Astrocyte (in vitro differentiated cells and primary cell): ENCODE results near the gene SNX27. TPM values are rescaled to one million over a fixed set of nuclear protein-coding genes. Genes with fewer than 3 reads are reported as not detected.

ENCODE experiments used
- DNase-seq: peaks from one replicate; pipeline ENCODE4 v3.0.0-alpha.2; 2010; ENCODE audit warnings: low read depth
- FAIRE-seq: peaks from 2 replicates; lab custom pipeline; 2011; peaks lifted over from hg19 to GRCh38; lab: Jason Lieb, UNC
- H2AFZ ChIP-seq: 2 replicates; pipeline ENCODE4 v1.6.0; 2012; ENCODE audit warnings: low read depth, low read length, inconsistent platforms
- H3K27ac ChIP-seq: 2 replicates; pipeline ENCODE4 v1.5.1; 2011; ENCODE audit warnings: low read depth, low read length, inconsistent platforms
- H3K27me3 ChIP-seq: 2 replicates; pipeline ENCODE4 v1.6.0; 2011; ENCODE audit warnings: low read length, inconsistent platforms; ENCODE audit not compliant: insufficient read depth
- H3K36me3 ChIP-seq: 2 replicates; pipeline ENCODE4 v1.5.1; 2011; ENCODE audit warnings: low read length, inconsistent platforms; ENCODE audit not compliant: insufficient read depth
- H3K4me1 ChIP-seq: 2 replicates; pipeline ENCODE4 v1.5.1; 2011; ENCODE audit warnings: low read length, inconsistent platforms; ENCODE audit not compliant: insufficient read depth
- H3K4me2 ChIP-seq: 2 replicates; pipeline ENCODE4 v1.6.0; 2012; ENCODE audit warnings: low read length, inconsistent platforms
- H3K4me3 ChIP-seq: 2 replicates; pipeline ENCODE4 v1.5.1; 2011; ENCODE audit warnings: low read depth, mild to moderate bottlenecking, low read length, inconsistent platforms; ENCODE audit not compliant: insufficient read depth
- H3K79me2 ChIP-seq: 2 replicates; pipeline ENCODE4 v1.6.0; 2012; ENCODE audit warnings: mild to moderate bottlenecking, low read length, inconsistent platforms; ENCODE audit not compliant: insufficient read depth
- H3K9ac ChIP-seq: 2 replicates; pipeline ENCODE4 v1.6.0; 2012; ENCODE audit warnings: mild to moderate bottlenecking, low read length, inconsistent platforms
- H3K9me3 ChIP-seq: 2 replicates; pipeline ENCODE4 v1.5.1; 2012; ENCODE audit warnings: low read depth, mild to moderate bottlenecking, low read length, inconsistent platforms; ENCODE audit not compliant: insufficient read depth
- H4K20me1 ChIP-seq: 2 replicates; pipeline ENCODE4 v1.6.0; 2012; ENCODE audit warnings: low read length, inconsistent platforms; ENCODE audit not compliant: insufficient read depth
- H3K27ac Mint-ChIP-seq: one replicate; pipeline ENCODE4 v1.8.0; 2021; ENCODE audit warnings: mild to moderate bottlenecking, mixed read lengths; ENCODE audit not compliant: unreplicated experiment
- H3K27me3 Mint-ChIP-seq: one replicate; pipeline ENCODE4 v1.8.0; 2021; ENCODE audit warnings: low read depth, mixed read lengths; ENCODE audit not compliant: unreplicated experiment
- H3K36me3 Mint-ChIP-seq: one replicate; pipeline ENCODE4 v1.8.0; 2021; ENCODE audit warnings: low read depth, mixed read lengths; ENCODE audit not compliant: unreplicated experiment
- H3K4me1 Mint-ChIP-seq: one replicate; pipeline ENCODE4 v1.8.0; 2021; ENCODE audit warnings: low read depth, mixed read lengths; ENCODE audit not compliant: unreplicated experiment
- H3K4me3 Mint-ChIP-seq: one replicate; pipeline ENCODE4 v1.8.0; 2021; ENCODE audit warnings: mild to moderate bottlenecking, moderate library complexity, mixed read lengths; ENCODE audit not compliant: unreplicated experiment
- H3K9me3 Mint-ChIP-seq: one replicate; pipeline ENCODE4 v1.8.0; 2021; ENCODE audit warnings: mild to moderate bottlenecking, mixed read lengths; ENCODE audit not compliant: unreplicated experiment
- EZH2 ChIP-seq: IDR thresholded peaks from 2 replicates; pipeline ENCODE4 v1.6.1; 2012; ENCODE audit warnings: mild to moderate bottlenecking, low read length, inconsistent platforms; ENCODE audit not compliant: insufficient read depth
- total RNA-seq: library from RNA; stranded (reverse); gene quantifications from 2 replicates; pipeline ENCODE4 v1.2.1, GENCODE V29; 2021
- TF ChIP-seq, protein P1 (sequence below): IDR thresholded peaks from 2 replicates; pipeline ENCODE4 v1.5.1; 2011; ENCODE audit warnings: low read depth, mild to moderate bottlenecking, inconsistent platforms, low read length, moderate library complexity; ENCODE audit not compliant: insufficient read depth

Gene SNX27
- total RNA-seq, 1 donor from 2014 or later = 53.1 TPM

DNA sequence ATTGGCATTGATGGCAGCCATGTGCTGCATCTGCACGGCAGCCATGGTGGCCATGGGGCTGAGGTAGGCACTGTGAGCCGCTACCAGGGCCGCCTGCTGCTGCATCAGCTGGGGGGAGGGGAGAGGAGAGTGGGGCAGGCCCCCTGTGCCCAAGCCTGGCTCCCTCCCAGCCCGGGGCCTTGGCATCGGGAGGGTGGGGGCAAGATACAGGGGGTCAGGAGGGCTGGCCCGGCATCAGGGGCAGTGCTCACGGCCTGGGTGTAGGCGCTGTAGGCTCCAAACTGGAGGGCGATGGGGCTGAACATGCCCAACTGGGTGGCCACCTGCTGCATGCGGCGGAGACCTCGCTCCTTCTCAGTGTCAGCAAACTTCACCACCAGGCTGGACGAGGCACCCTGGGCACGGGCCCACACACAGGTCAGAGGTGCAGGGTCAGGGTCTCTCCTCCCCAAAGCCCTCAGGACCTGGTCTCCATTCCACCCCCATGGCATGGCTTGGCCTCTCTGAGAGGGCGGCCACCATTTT is 95.8 kb downstream of the SNX27 start:
- no peak for TF ChIP-seq EZH2
- TF ChIP-seq, protein P1, sequence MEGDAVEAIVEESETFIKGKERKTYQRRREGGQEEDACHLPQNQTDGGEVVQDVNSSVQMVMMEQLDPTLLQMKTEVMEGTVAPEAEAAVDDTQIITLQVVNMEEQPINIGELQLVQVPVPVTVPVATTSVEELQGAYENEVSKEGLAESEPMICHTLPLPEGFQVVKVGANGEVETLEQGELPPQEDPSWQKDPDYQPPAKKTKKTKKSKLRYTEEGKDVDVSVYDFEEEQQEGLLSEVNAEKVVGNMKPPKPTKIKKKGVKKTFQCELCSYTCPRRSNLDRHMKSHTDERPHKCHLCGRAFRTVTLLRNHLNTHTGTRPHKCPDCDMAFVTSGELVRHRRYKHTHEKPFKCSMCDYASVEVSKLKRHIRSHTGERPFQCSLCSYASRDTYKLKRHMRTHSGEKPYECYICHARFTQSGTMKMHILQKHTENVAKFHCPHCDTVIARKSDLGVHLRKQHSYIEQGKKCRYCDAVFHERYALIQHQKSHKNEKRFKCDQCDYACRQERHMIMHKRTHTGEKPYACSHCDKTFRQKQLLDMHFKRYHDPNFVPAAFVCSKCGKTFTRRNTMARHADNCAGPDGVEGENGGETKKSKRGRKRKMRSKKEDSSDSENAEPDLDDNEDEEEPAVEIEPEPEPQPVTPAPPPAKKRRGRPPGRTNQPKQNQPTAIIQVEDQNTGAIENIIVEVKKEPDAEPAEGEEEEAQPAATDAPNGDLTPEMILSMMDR = no peak
- Histone ChIP-seq H2AFZ (no peak overlapping the region), H4K20me1 (no peaks in the 10 kb centered on the region), H3K36me3 (no peaks in the 10 kb centered on the region), H3K4me2 (no peak overlapping the region), H3K9ac (no peak overlapping the region), H3K27ac (no peak overlapping the region), H3K9me3 (no peaks in the 10 kb centered on the region), H3K79me2 (no peaks in the 10 kb centered on the region), H3K4me1 (no peaks in the 10 kb centered on the region), H3K27me3 (peaks cover 3% of the 10 kb centered on the region), H3K4me3 (no peak overlapping the region)
- H3K27me3 Mint-ChIP-seq = peaks cover 6% of the 10 kb centered on the region
- no peak for FAIRE-seq
- H3K9me3 Mint-ChIP-seq = no peaks in the 10 kb centered on the region
- H3K4me1 Mint-ChIP-seq = peaks cover 11% of the 10 kb centered on the region
- no peak overlapping the region for H3K4me3 Mint-ChIP-seq
- no peak overlapping the region for H3K27ac Mint-ChIP-seq
- H3K36me3 Mint-ChIP-seq = peaks cover 8% of the 10 kb centered on the region
- no peak for DNase-seq

DNA sequence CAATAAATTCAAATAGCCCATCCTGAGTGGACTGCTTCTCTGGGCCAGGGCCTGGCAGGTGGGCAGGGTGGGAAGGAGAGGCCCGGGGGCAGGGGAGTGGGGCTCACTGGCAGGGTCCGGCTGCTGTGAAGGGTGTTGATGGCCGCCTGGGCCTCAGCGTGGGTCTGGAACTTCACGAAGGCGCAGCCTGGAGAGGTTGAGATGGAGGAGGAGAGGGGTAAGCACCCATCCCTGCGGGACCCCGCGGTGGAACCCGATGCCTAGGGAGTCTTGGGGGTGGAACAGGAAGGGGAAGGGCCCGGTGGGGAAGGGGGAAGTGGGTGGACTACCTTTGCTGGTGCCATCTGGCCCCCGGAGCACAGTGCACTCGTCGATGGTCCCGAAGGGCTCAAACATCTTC is 97.0 kb downstream of the SNX27 start:
- peaks cover 9% of the 10 kb centered on the region for H3K27me3 ChIP-seq
- H3K27me3 Mint-ChIP-seq = peaks cover 15% of the 10 kb centered on the region
- no peak overlapping the region for H3K4me3 Mint-ChIP-seq
- H2AFZ ChIP-seq = no peak overlapping the region
- H3K4me3 ChIP-seq = no peak overlapping the region
- H3K4me1 Mint-ChIP-seq = peaks cover 8% of the 10 kb centered on the region
- no peaks in the 10 kb centered on the region for H3K36me3 ChIP-seq
- no peaks in the 10 kb centered on the region for H4K20me1 ChIP-seq
- H3K27ac Mint-ChIP-seq = no peak overlapping the region
- H3K9me3 Mint-ChIP-seq = no peaks in the 10 kb centered on the region
- FAIRE-seq (no peak), DNase-seq (no peak)
- peaks cover 4% of the 10 kb centered on the region for H3K36me3 Mint-ChIP-seq
- H3K4me1 ChIP-seq = no peaks in the 10 kb centered on the region
- no peak overlapping the region for H3K9ac ChIP-seq
- no peaks in the 10 kb centered on the region for H3K9me3 ChIP-seq
- TF ChIP-seq, protein P1 = no peak
- TF ChIP-seq EZH2 = no peak
- no peak overlapping the region for H3K27ac ChIP-seq
- H3K4me2 ChIP-seq = no peak overlapping the region
- H3K79me2 ChIP-seq = no peaks in the 10 kb centered on the region

DNA sequence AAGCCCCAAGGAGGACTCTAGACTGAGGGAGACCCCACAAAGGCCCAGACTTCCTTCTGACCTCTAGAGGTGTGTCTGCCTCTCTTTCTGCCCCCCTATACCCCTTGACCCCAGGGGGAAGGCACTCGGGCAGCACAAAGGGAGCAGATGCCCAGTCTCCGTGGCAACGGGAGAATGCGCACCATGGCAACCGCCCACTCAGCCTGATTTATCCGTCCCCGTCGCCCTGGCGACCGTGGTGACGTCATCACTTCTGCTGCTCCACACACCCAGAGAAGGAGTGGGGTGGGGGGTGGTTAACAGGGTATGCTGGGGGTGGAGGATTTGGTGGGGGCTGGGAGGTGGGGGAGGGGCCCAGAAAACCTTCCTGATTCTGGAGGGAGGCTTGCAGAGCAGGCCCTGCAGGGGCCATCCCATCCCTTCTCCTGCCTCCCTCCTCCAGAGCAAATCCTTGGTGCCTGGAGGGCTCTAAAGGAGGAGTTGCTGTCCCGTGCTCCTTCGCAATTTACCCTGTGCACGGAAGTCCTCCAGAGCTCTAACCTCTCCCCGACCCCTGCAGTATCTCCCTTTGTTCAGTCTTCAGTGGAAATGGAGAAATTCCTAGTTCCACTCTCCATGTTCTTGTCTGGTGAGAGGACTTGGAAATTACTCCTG is 98.5 kb downstream of the SNX27 start:
- H3K27ac Mint-ChIP-seq = no peak overlapping the region
- Histone ChIP-seq H3K27me3 (peaks cover 20% of the 10 kb centered on the region), H3K4me2 (no peak overlapping the region), H3K9me3 (no peaks in the 10 kb centered on the region), H2AFZ (no peak overlapping the region), H4K20me1 (no peaks in the 10 kb centered on the region), H3K9ac (no peak overlapping the region), H3K27ac (no peak overlapping the region), H3K36me3 (no peaks in the 10 kb centered on the region), H3K4me3 (no peak overlapping the region), H3K79me2 (no peaks in the 10 kb centered on the region), H3K4me1 (no peaks in the 10 kb centered on the region)
- no peak overlapping the region for H3K4me3 Mint-ChIP-seq
- H3K4me1 Mint-ChIP-seq = peaks cover 6% of the 10 kb centered on the region
- TF ChIP-seq, protein P1 = no peak
- no peak for TF ChIP-seq EZH2
- DNase-seq = peak; percentile 48
- peaks cover 2% of the 10 kb centered on the region for H3K36me3 Mint-ChIP-seq
- H3K9me3 Mint-ChIP-seq = no peaks in the 10 kb centered on the region
- peaks cover 28% of the 10 kb centered on the region for H3K27me3 Mint-ChIP-seq
- no peak for FAIRE-seq
